K562 (cell line): ENCODE measurements around the gene SLMAP. TPM values are rescaled to one million over a fixed set of nuclear protein-coding genes. Genes with fewer than 3 reads are reported as not detected.

ENCODE experiments used
- EP400 ChIP-seq: fragments of 450-650 bp; IDR thresholded peaks from 2 replicates; pipeline ENCODE4 v1.6.1; 2017; ENCODE audit warnings: antibody characterized with exemption, mild to moderate bottlenecking, moderate library complexity
- FOXM1 ChIP-seq, 2 experiments: fragments of 450-650 bp in 1 of 2; sonication (generic) in 1 of 2; formaldehyde crosslinking in 1 of 2; IDR thresholded peaks; 2 replicates each; pipeline versions ENCODE4 v1.6.1 to v1.9.0; 2017 to 2022; ENCODE audit warnings: low read depth in 2 of 2, mild to moderate bottlenecking in 2 of 2, missing genetic modification reagents in 1 of 2, moderate library complexity in 1 of 2
- HDAC8 ChIP-seq: fragments of 450-650 bp; IDR thresholded peaks from 2 replicates; pipeline ENCODE4 v1.6.1; 2016; ENCODE audit warnings: mild to moderate bottlenecking, missing genetic modification characterization, moderate library complexity, missing compliant biosample characterization
- MAFK ChIP-seq: IDR thresholded peaks from 2 replicates; pipeline ENCODE4 v1.6.1; 2011; ENCODE audit warnings: low read length, improper control_type of control experiment
- MIER1 ChIP-seq: fragments of 450-650 bp; IDR thresholded peaks from 2 replicates; pipeline ENCODE4 v1.6.1; 2016; ENCODE audit warnings: antibody characterized with exemption, mild to moderate bottlenecking, low read depth
- NCOA2 ChIP-seq, 2 experiments: fragments of 450-650 bp; IDR thresholded peaks; 2 replicates each; pipeline ENCODE4 v1.6.1; 2018; ENCODE audit warnings: mild to moderate bottlenecking in 2 of 2, moderate library complexity in 1 of 2; ENCODE audit not compliant: partially characterized antibody in 2 of 2
- PPARD ChIP-seq: fragments of 250-450 bp; sonication (Bioruptor Pico); IDR thresholded peaks from 2 replicates; pipeline ENCODE4 v1.8.0; 2022; ENCODE audit warnings: inconsistent platforms, mild to moderate bottlenecking, moderate library complexity
- U2AF1 ChIP-seq: fragments of 200-400 bp; formaldehyde crosslinking; optimal IDR thresholded peaks from 2 replicates; pipeline ENCODE3; 2017; ENCODE audit warnings: mild to moderate bottlenecking, low read depth, low read length, moderate library complexity
- ZNF197 ChIP-seq: fragments of 200-800 bp; sonication (Bioruptor generic); IDR thresholded peaks from 2 replicates; pipeline ENCODE4 v1.6.1; 2016; ENCODE audit warnings: low read depth, missing genetic modification characterization, missing compliant biosample characterization
- polyA plus RNA-seq, 8 experiments: library from polyadenylated mRNA; depleted of rRNA in 4 of 8; stranded (reverse) in 5 of 8; unstranded in 3 of 8; fragments of >200 nt; fragmentation: Nextera tagmentation in 2 of 8; fragmentation: Illumina TruSeq in 1 of 8; extraction: Ambion mirVana in 2 of 8; extraction: Trizol in 1 of 8; gene quantifications; 2 replicates each; pipeline versions ENCODE4 v1.2.1 to v1.2.3, GENCODE V29; 2011 to 2014; ENCODE audit warnings: inconsistent platforms in 1 of 8, missing spikeins in 1 of 8
- total RNA-seq, 7 experiments: library from RNA; depleted of rRNA in 6 of 7; stranded (reverse); fragments of >200 nt in 6 of 7; fragmentation: Illumina TruSeq in 2 of 7; extraction: Trizol in 2 of 7; gene quantifications; 2 replicates each; pipeline versions ENCODE4 v1.2.1 to v1.2.3, GENCODE V29; 2011 to 2021; ENCODE audit warnings: low replicate concordance in 1 of 7
- TF ChIP-seq, protein P1 (sequence below), 2 experiments: fragments of 450-650 bp; IDR thresholded peaks; 2 replicates each; pipeline ENCODE4 v1.6.1; 2016

Gene SLMAP
- total and polyA plus RNA-seq, 9 of the 15 experiments (the other 6 are each of a cell fraction or from before 2014, with no cell fraction given), result 12.1 to 50.7 (median 28.3) TPM

DNA sequence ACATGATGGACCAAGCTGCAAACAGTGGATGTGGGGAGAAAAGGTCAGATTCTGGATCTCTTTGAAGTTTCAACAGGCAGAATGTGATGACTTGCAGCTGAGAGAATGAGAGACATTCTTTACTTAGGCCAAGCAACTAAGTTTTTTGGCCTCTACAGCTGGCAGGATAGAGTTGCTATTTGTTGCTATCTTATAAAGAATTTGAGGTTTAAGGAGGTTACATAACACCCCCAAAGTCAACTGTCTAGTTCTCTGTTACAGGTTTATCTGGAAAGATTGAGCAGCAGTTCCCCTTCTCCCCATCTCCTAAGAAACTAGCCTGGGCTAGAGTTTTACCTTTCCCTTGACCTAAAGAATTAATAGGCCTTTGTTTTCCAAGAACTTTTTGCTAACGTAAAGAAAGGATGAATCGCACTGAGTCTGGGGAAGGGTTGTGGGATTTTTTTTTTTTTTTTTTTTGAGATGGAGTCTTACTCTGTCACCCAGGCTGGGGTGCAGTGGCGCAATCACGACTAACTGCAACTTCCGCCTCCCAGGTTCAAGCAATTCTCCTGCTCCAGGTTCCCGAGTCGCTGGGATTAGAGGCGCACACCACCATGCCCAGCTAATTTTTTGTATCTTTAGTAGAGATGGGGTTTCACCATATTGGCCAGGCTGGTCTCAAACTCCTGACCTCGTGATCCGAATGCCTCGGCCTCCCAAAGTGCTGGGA is 26.6 kb upstream of the SLMAP start (continued):
- TF ChIP-seq U2AF1, result no peak
- no peak for TF ChIP-seq ZNF197 (CRISPR knock-in tag)
- no peak for TF ChIP-seq MAFK
- TF ChIP-seq FOXM1 (IDR thresholded peaks at IDR 0.05; ENCODE audit: low read depth), result no peak
- TF ChIP-seq FOXM1 (CRISPR knock-in tag; IDR thresholded peaks at IDR 0.05; ENCODE audit: low read depth), result no peak
- TF ChIP-seq, protein P1, sequence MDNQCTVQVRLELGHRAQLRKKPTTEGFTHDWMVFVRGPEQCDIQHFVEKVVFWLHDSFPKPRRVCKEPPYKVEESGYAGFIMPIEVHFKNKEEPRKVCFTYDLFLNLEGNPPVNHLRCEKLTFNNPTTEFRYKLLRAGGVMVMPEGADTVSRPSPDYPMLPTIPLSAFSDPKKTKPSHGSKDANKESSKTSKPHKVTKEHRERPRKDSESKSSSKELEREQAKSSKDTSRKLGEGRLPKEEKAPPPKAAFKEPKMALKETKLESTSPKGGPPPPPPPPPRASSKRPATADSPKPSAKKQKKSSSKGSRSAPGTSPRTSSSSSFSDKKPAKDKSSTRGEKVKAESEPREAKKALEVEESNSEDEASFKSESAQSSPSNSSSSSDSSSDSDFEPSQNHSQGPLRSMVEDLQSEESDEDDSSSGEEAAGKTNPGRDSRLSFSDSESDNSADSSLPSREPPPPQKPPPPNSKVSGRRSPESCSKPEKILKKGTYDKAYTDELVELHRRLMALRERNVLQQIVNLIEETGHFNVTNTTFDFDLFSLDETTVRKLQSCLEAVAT (IDR thresholded peaks at IDR 0.05), result no peak
- TF ChIP-seq PPARD, result no peak
- no peak for TF ChIP-seq MIER1
- no peak for TF ChIP-seq HDAC8 (tag)
- TF ChIP-seq NCOA2 (IDR thresholded peaks at IDR 0.05; ENCODE audit: partially characterized antibody in 2 of 2), result no peak
- no peak for TF ChIP-seq EP400
